A673 (cell line): ENCODE results near the gene WFS1. TPM values are rescaled to one million over a fixed set of nuclear protein-coding genes. Genes with fewer than 3 reads are reported as not detected.

Source experiments
- BruUV-seq: library from RNA; stranded (reverse); fragments of 400-500 nt; replicated peaks from 2 replicates; lab custom pipeline; 2021; lab: Mats Ljungman, UMichigan
- CTCF ChIA-PET: fragments of 300-600 bp; sonication (Branson Sonifier 250); formaldehyde crosslinking; loops from one replicate; lab custom pipeline; 2022; ENCODE audit warnings: antibody characterized with exemption; lab: Charles Lee
- POLR2A ChIA-PET: fragments of 300-600 bp; sonication (Branson Sonifier 250); formaldehyde crosslinking; loops from one replicate; lab custom pipeline; 2022; ENCODE audit warnings: antibody characterized with exemption; ENCODE audit not compliant: low non-redundant PET; lab: Charles Lee
- DNase-seq: peaks from one replicate; pipeline ENCODE4 v3.0.0-alpha.2; 2015; ENCODE audit warnings: low spot score
- H3K27ac ChIP-seq: fragments of 200-600 bp; sonication (generic); 2 replicates; pipeline ENCODE4 v1.5.1; 2016; ENCODE audit warnings: mixed run types, low read depth, mild to moderate bottlenecking, mixed read lengths, antibody characterized with exemption, low read length; ENCODE audit not compliant: poor library complexity, severe bottlenecking
- H3K27me3 ChIP-seq: fragments of 200-600 bp; sonication (generic); replicated peaks from 2 replicates; pipeline ENCODE4 v1.6.1; 2017; ENCODE audit warnings: mixed run types, low read depth, mild to moderate bottlenecking, mixed read lengths, antibody characterized with exemption, low read length; ENCODE audit not compliant: insufficient read depth, poor library complexity
- H3K36me3 ChIP-seq: fragments of 200-600 bp; sonication (generic); 2 replicates; pipeline ENCODE4 v1.6.1; 2016; ENCODE audit warnings: mixed run types, mild to moderate bottlenecking, mixed read lengths, antibody characterized with exemption, low read length; ENCODE audit not compliant: insufficient read depth, poor library complexity, severe bottlenecking
- H3K4me1 ChIP-seq: fragments of 200-600 bp; sonication (generic); 2 replicates; pipeline ENCODE4 v1.6.1; 2017; ENCODE audit warnings: mixed run types, mild to moderate bottlenecking, mixed read lengths, antibody characterized with exemption, low read length; ENCODE audit not compliant: insufficient read depth, poor library complexity, severe bottlenecking
- H3K4me3 ChIP-seq: fragments of 200-600 bp; sonication (generic); 2 replicates; pipeline ENCODE4 v1.5.1; 2016; ENCODE audit warnings: low read depth, mixed run types, mild to moderate bottlenecking, mixed read lengths, low read length; ENCODE audit not compliant: poor library complexity, severe bottlenecking
- H3K9me3 ChIP-seq: fragments of 200-600 bp; sonication (generic); 2 replicates; pipeline ENCODE4 v1.6.1; 2016; ENCODE audit warnings: mixed run types, low read depth, mild to moderate bottlenecking, mixed read lengths, antibody characterized with exemption, low read length; ENCODE audit not compliant: poor library complexity, severe bottlenecking
- EZH2 ChIP-seq: fragments of 200-600 bp; sonication (generic); IDR thresholded peaks from 2 replicates; pipeline ENCODE4 v1.6.1; 2017; ENCODE audit warnings: borderline replicate concordance, low read depth, mild to moderate bottlenecking, mixed read lengths, antibody characterized with exemption, low read length; ENCODE audit not compliant: poor library complexity, severe bottlenecking
- intact Hi-C: fragments of 100-400 bp; cut with micrococcal nuclease; formaldehyde crosslinking; loops from one replicate; pipeline ENCODE4 v1.10.0; 2022; ENCODE audit not compliant: unreplicated experiment
- total RNA-seq: library from RNA; stranded (reverse); gene quantifications from 2 replicates; pipeline ENCODE4 v1.2.3, GENCODE V29; 2021
- TF ChIP-seq, protein P1 (sequence below): fragments of 300-800, 200-600 bp; sonication (generic); conservative IDR thresholded peaks from 2 replicates; pipeline ENCODE4 v1.5.1; 2017; ENCODE audit warnings: low read depth, mild to moderate bottlenecking, antibody characterized with exemption, low read length, moderate library complexity, mixed read lengths

The WFS1 gene
- total RNA-seq, 1 experiment from 2014 or later: 14.0 TPM

DNA sequence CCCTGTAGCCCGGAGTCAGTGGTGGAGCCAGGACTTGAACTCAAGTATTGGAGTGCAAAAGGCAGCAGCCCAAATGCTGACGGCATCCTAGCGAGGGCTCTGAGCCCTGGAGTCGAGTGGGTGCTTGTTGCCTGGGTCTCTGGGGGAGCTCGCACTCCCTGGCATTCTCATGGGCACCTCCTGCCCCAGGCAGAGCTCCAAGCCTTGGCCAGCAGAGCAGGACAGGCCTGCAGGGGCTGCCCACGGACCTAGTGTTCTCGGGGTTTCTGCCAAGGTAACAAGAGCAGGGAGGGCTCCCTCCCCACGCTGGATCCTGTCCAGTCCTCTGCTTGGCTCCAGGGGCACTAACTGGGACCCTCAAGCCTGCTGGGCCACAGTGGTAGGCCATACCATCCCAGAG lies 17.6 kb upstream of the WFS1 start:
- DNase-seq: no peak
- intact Hi-C loops: no loop called here
- TF ChIP-seq EZH2: no peak
- TF ChIP-seq, protein P1, sequence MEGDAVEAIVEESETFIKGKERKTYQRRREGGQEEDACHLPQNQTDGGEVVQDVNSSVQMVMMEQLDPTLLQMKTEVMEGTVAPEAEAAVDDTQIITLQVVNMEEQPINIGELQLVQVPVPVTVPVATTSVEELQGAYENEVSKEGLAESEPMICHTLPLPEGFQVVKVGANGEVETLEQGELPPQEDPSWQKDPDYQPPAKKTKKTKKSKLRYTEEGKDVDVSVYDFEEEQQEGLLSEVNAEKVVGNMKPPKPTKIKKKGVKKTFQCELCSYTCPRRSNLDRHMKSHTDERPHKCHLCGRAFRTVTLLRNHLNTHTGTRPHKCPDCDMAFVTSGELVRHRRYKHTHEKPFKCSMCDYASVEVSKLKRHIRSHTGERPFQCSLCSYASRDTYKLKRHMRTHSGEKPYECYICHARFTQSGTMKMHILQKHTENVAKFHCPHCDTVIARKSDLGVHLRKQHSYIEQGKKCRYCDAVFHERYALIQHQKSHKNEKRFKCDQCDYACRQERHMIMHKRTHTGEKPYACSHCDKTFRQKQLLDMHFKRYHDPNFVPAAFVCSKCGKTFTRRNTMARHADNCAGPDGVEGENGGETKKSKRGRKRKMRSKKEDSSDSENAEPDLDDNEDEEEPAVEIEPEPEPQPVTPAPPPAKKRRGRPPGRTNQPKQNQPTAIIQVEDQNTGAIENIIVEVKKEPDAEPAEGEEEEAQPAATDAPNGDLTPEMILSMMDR: no peak

GRCh38 chr4:6253111-6253510 lies 16.5 kb upstream of the WFS1 start:
- DNase-seq: no peak
- no peaks in the 10 kb centered on the region for H3K9me3 ChIP-seq
- TF ChIP-seq, protein P1: no peak
- TF ChIP-seq EZH2: no peak
- no TSS peak for BruUV-seq
- POLR2A ChIA-PET: no interaction called here
- peaks cover 29% of the 10 kb centered on the region for H3K27me3 ChIP-seq
- intact Hi-C loops: no loop called here
- no peak overlapping the region for H3K27ac ChIP-seq
- H3K4me1 ChIP-seq: no peaks in the 10 kb centered on the region
- CTCF ChIA-PET: no interaction called here
- no peak overlapping the region for H3K4me3 ChIP-seq
- no peaks in the 10 kb centered on the region for H3K36me3 ChIP-seq

More for the DNA sequence above, 17.6 kb upstream of the WFS1 start:
- Histone ChIP-seq H3K9me3 (no peaks in the 10 kb centered on the region), H3K27me3 (peaks cover 37% of the 10 kb centered on the region), H3K27ac (no peak overlapping the region), H3K4me1 (no peaks in the 10 kb centered on the region), H3K4me3 (no peak overlapping the region), H3K36me3 (no peaks in the 10 kb centered on the region)
- CTCF ChIA-PET: interaction anchor here (2.9 kb wide), 1 partner anchor 76 kb away, joined by 36 read pairs; no protein-coding TSS in a partner anchor
- no TSS peak for BruUV-seq
- POLR2A ChIA-PET: no interaction called here

DNA sequence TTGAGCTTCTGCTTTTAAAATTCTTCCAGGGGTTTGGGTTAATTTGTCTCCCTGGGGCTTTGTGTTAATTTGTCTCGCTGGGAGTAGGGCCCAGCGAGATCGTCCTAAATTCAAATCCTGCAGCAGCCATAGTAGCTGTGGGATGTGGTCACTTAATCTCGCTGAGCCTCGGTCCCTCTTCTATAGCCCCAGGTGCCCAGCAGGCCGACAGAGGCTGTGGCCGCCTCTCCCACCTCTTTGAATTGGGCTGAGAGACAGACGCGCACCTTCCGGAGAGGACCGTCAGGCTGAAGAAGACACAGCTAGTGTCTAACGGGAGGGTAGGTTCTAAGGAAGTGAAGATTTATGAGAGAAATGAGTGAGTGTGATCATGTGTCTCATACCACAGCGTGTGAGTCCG lies 15.7 kb upstream of the WFS1 start:
- Histone ChIP-seq H3K27ac (no peak overlapping the region), H3K4me1 (no peaks in the 10 kb centered on the region), H3K36me3 (no peaks in the 10 kb centered on the region), H3K4me3 (no peak overlapping the region), H3K27me3 (peaks cover 21% of the 10 kb centered on the region), H3K9me3 (no peaks in the 10 kb centered on the region)
- ChIA-PET POLR2A (no interaction called here), CTCF (no interaction called here)
- BruUV-seq: no TSS peak
- intact Hi-C loops: no loop called here
- DNase-seq: no peak
- TF ChIP-seq EZH2: no peak
- TF ChIP-seq, protein P1: no peak
